Sigmoid colon (tissue), 7 donors: ENCODE measurements around the gene RASAL1. TPM values are rescaled to one million over a fixed set of nuclear protein-coding genes. Genes with fewer than 3 reads are reported as not detected.

ENCODE experiments used
- DNase-seq: peaks from one replicate; pipeline ENCODE4 v3.0.0-alpha.2; 2019
- H3K27ac ChIP-seq, 4 donors: fragments of 200-600 bp; sonication (generic); one replicate each; pipeline ENCODE4 v1.5.1; 2016 to 2019; ENCODE audit warnings: mild to moderate bottlenecking in 1 of 4
- H3K27me3 ChIP-seq, 3 donors: fragments of 200-600 bp; sonication (generic); one replicate each; pipeline ENCODE4 v1.5.1; 2019; ENCODE audit warnings: mild to moderate bottlenecking in 1 of 3
- H3K36me3 ChIP-seq, 4 donors: fragments of 200-600 bp; sonication (generic); one replicate each; pipeline ENCODE4 v1.5.1; 2016 to 2019
- H3K4me1 ChIP-seq, 4 donors: fragments of 200-600 bp; sonication (generic); one replicate each; pipeline ENCODE4 v1.5.1; 2017 to 2019
- H3K4me3 ChIP-seq, 4 donors: fragments of 200-600 bp; sonication (generic); one replicate each; pipeline ENCODE4 v1.5.1; 2017 to 2019; ENCODE audit warnings: mild to moderate bottlenecking in 2 of 4, moderate library complexity in 1 of 4
- H3K9me3 ChIP-seq, 4 donors: fragments of 200-600 bp in 3 of 4; sonication (generic) in 3 of 4; one replicate each; pipeline versions ENCODE4 v1.5.1 to v1.6.1; 2013 to 2019
- CTCF ChIP-seq, 4 experiments: fragments of 450-650 bp in 3 of 4; fragments of 200-600 bp in 1 of 4; IDR thresholded peaks; one replicate each; pipeline ENCODE4 v1.5.1; 2016 to 2019; ENCODE audit warnings: antibody characterized with exemption in 4 of 4, mild to moderate bottlenecking in 3 of 4, moderate library complexity in 2 of 4
- EP300 ChIP-seq, 4 donors: sonication (generic); formaldehyde crosslinking; IDR thresholded peaks; one replicate each; pipeline ENCODE4 v1.6.1; 2017; ENCODE audit warnings: antibody characterized with exemption in 4 of 4
- POLR2A ChIP-seq, 2 donors: fragments of 450-650 bp; IDR thresholded peaks; one replicate each; pipeline ENCODE4 v1.6.1; 2016; ENCODE audit warnings: antibody characterized with exemption in 2 of 2, mild to moderate bottlenecking in 2 of 2, moderate library complexity in 2 of 2
- POLR2AphosphoS5 ChIP-seq, 4 donors: sonication (generic); formaldehyde crosslinking; IDR thresholded peaks; one replicate each; pipeline ENCODE4 v1.6.1; 2017; ENCODE audit warnings: antibody characterized with exemption in 4 of 4
- WGBS, 2 donors: extraction: QIAGEN DNeasy Blood & Tissue Kit; methylation state at CpG; one replicate each; pipeline ENCODE4 v1.1.7; 2013; 5-methylcytosine and 5-hydroxymethylcytosine counted together
- intact Hi-C: fragments of 100-400 bp; cut with DNase I; formaldehyde crosslinking; loops from one replicate; pipeline ENCODE4 v1.15.1; 2023
- polyA plus RNA-seq, 3 donors: library from polyadenylated mRNA; stranded (reverse); fragments of 200-250 nt; gene quantifications; one replicate each; pipeline ENCODE4 v1.2.3, GENCODE V29; 2013
- total RNA-seq, 4 donors: library from RNA; depleted of rRNA; stranded (reverse); fragments of >200 nt; gene quantifications; one replicate each; pipeline ENCODE4 v1.1.0, GENCODE V29; 2016
- donor health status: healthy with polysubstance abuse.
- donor health status: Bipolar disorder and iron deficiency.
- donor health status: healthy.

Gene RASAL1
- total and polyA plus RNA-seq, 7 donors = under 0.01 to 10.5 (median 3.0) TPM; not detected in 2

GRCh38 chr12:113115455-113116126 lies 20.0 kb downstream of the RASAL1 start:
- WGBS, 2 donors = 85 to 86% methylated on average over 22 of the region's 22 CpGs
- intact Hi-C loops = no loop called here
- H3K9me3 ChIP-seq = no peaks in the 10 kb centered on the region
- no peaks in the 10 kb centered on the region for H3K4me1 ChIP-seq
- peaks cover 0 to 44% (median 0%) of the 10 kb centered on the region in 3 donors for H3K27me3 ChIP-seq
- TF ChIP-seq EP300 (IDR thresholded peaks at IDR 0.05) = no peak
- no peak for TF ChIP-seq CTCF (IDR thresholded peaks at IDR 0.05)
- TF ChIP-seq POLR2A (IDR thresholded peaks at IDR 0.05) = no peak
- TF ChIP-seq POLR2AphosphoS5 (IDR thresholded peaks at IDR 0.05) = no peak
- H3K36me3 ChIP-seq = no peaks in the 10 kb centered on the region
- no peak for DNase-seq
- H3K4me3 ChIP-seq = no peak overlapping the region
- no peak overlapping the region for H3K27ac ChIP-seq

- Histone ChIP-seq H3K36me3 (no peaks in the 10 kb centered on the region), H3K4me1 (no peaks in the 10 kb centered on the region), H3K27ac (no peak overlapping the region), H3K9me3 (no peaks in the 10 kb centered on the region), H3K4me3 (no peak overlapping the region), H3K27me3 (peaks cover 0 to 35% (median 0%) of the 10 kb centered on the region in 3 donors)
- TF ChIP-seq POLR2A (IDR thresholded peaks at IDR 0.05) (no peak), CTCF (IDR thresholded peaks at IDR 0.05) (no peak), POLR2AphosphoS5 (IDR thresholded peaks at IDR 0.05) (no peak), EP300 (IDR thresholded peaks at IDR 0.05) (no peak)
- intact Hi-C loops = no loop called here
- 87 to 90% methylated on average over 19 of the region's 19 CpGs for WGBS, 2 donors
- DNase-seq = no peak
Measured at GRCh38 chr12:113114447-113115178, 20.9 kb downstream of the RASAL1 start.

GRCh38 chr12:113113397-113113796 lies 22.2 kb downstream of the RASAL1 start:
- no peaks in the 10 kb centered on the region for H3K36me3 ChIP-seq
- no peak for TF ChIP-seq CTCF (IDR thresholded peaks at IDR 0.05)
- no peak for TF ChIP-seq POLR2A (IDR thresholded peaks at IDR 0.05)
- TF ChIP-seq EP300 (IDR thresholded peaks at IDR 0.05) = no peak
- TF ChIP-seq POLR2AphosphoS5 (IDR thresholded peaks at IDR 0.05) = no peak
- H3K4me1 ChIP-seq = no peaks in the 10 kb centered on the region
- no peak overlapping the region for H3K27ac ChIP-seq
- H3K4me3 ChIP-seq = no peak overlapping the region
- H3K9me3 ChIP-seq = no peaks in the 10 kb centered on the region
- intact Hi-C loops = no loop called here
- WGBS, 2 donors = 85 to 92% methylated on average over 2 of the region's 2 CpGs
- peaks cover 0 to 27% (median 0%) of the 10 kb centered on the region in 3 donors for H3K27me3 ChIP-seq
- no peak for DNase-seq

- TF ChIP-seq POLR2AphosphoS5 (IDR thresholded peaks at IDR 0.05) = no peak
- WGBS, 2 donors = 82 to 87% methylated on average over 39 of the region's 39 CpGs
- no peak for DNase-seq
- Histone ChIP-seq H3K9me3 (no peaks in the 10 kb centered on the region), H3K4me1 (no peaks in the 10 kb centered on the region), H3K27me3 (peaks cover 0 to 27% (median 0%) of the 10 kb centered on the region in 3 donors), H3K4me3 (no peak overlapping the region), H3K36me3 (no peaks in the 10 kb centered on the region), H3K27ac (no peak overlapping the region)
- intact Hi-C loops = no loop called here
Measured at GRCh38 chr12:113112043-113112899, 23.3 kb downstream of the RASAL1 start.

GRCh38 chr12:113111247-113111646 lies 24.3 kb downstream of the RASAL1 start:
- Histone ChIP-seq H3K27ac (no peak overlapping the region), H3K4me3 (no peak overlapping the region), H3K4me1 (no peaks in the 10 kb centered on the region), H3K27me3 (peaks cover 0 to 27% (median 0%) of the 10 kb centered on the region in 3 donors), H3K36me3 (no peaks in the 10 kb centered on the region), H3K9me3 (no peaks in the 10 kb centered on the region)
- WGBS, 2 donors = 88 to 92% methylated on average over 3 of the region's 3 CpGs
- no peak for DNase-seq
- TF ChIP-seq POLR2A (IDR thresholded peaks at IDR 0.05) = no peak
- no peak for TF ChIP-seq EP300 (IDR thresholded peaks at IDR 0.05)
- no peak for TF ChIP-seq CTCF (IDR thresholded peaks at IDR 0.05)
- no peak for TF ChIP-seq POLR2AphosphoS5 (IDR thresholded peaks at IDR 0.05)
- intact Hi-C loops = no loop called here
